Esophagus squamous epithelium (tissue), 4 donors: ENCODE measurements around the gene ATRNL1.

ENCODE experiments used
- POLR2A ChIP-seq, 4 donors: fragments of 450-650 bp; IDR thresholded peaks; one replicate each; pipeline ENCODE4 v1.6.1; 2017; ENCODE audit warnings: antibody characterized with exemption in 4 of 4, mild to moderate bottlenecking in 4 of 4, moderate library complexity in 3 of 4
- TF ChIP-seq, protein P1 (sequence below), 6 experiments: fragments of 450-650 bp in 4 of 6; fragments of 200-600 bp in 2 of 6; sonication (generic) in 2 of 6; IDR thresholded peaks; one replicate each; pipeline ENCODE4 v1.5.1; 2016 to 2019; ENCODE audit warnings: antibody characterized with exemption in 6 of 6, mild to moderate bottlenecking in 4 of 6, moderate library complexity in 4 of 6

DNA sequence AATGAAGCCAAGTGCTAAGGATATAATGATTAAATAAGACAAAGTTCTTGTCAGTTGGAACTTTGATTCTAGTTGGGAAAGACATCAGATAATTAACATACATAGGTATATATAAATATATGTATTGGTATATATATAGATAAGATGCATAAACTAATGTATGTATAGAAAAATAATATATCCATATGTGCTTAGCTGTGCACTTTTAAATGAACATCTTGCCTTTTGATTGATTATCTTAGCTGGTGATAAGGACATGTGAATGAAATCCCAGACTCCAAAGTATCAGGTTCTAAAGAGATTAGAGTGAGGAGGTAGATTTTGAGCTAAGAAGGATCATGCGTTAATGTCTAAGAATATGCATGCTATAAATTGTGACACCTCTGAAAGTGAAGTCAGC, 822.3 kb downstream of the ATRNL1 start:
- TF ChIP-seq, protein P1, sequence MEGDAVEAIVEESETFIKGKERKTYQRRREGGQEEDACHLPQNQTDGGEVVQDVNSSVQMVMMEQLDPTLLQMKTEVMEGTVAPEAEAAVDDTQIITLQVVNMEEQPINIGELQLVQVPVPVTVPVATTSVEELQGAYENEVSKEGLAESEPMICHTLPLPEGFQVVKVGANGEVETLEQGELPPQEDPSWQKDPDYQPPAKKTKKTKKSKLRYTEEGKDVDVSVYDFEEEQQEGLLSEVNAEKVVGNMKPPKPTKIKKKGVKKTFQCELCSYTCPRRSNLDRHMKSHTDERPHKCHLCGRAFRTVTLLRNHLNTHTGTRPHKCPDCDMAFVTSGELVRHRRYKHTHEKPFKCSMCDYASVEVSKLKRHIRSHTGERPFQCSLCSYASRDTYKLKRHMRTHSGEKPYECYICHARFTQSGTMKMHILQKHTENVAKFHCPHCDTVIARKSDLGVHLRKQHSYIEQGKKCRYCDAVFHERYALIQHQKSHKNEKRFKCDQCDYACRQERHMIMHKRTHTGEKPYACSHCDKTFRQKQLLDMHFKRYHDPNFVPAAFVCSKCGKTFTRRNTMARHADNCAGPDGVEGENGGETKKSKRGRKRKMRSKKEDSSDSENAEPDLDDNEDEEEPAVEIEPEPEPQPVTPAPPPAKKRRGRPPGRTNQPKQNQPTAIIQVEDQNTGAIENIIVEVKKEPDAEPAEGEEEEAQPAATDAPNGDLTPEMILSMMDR (IDR thresholded peaks at IDR 0.05), result no peak
- no peak for TF ChIP-seq POLR2A (IDR thresholded peaks at IDR 0.05)
